Effector memory CD8-positive, alpha-beta T cell (primary cell): ENCODE data around the gene CEP85.

Experiments used
- ATAC-seq: fragments of 150-1000 bp; cut with Tn5 transposase; replicated peaks from 2 replicates; pipeline ENCODE4 v1.10.0; 2021; ENCODE audit warnings: mild to moderate bottlenecking, moderate library complexity
- DNase-seq, 3 experiments: peaks; one replicate each; pipeline ENCODE4 v3.0.0; 2021
- H3K27ac Mint-ChIP-seq, 2 donors: one replicate each; pipeline ENCODE4 v1.8.0; 2022; ENCODE audit warnings: mild to moderate bottlenecking in 2 of 2, mixed read lengths in 2 of 2, moderate library complexity in 2 of 2
- H3K27me3 Mint-ChIP-seq, 2 donors: one replicate each; pipeline ENCODE4 v1.8.0; 2022; ENCODE audit warnings: mixed read lengths in 2 of 2
- H3K36me3 Mint-ChIP-seq: one replicate; pipeline ENCODE4 v1.8.0; 2022; ENCODE audit warnings: mild to moderate bottlenecking, moderate library complexity, mixed read lengths; ENCODE audit not compliant: insufficient read depth
- H3K4me1 Mint-ChIP-seq, 2 donors: one replicate each; pipeline ENCODE4 v1.8.0; 2022; ENCODE audit warnings: low read depth in 2 of 2, mixed read lengths in 2 of 2
- H3K4me3 Mint-ChIP-seq, 2 donors: one replicate each; pipeline ENCODE4 v1.8.0; 2022; ENCODE audit warnings: mild to moderate bottlenecking in 2 of 2, mixed read lengths in 2 of 2, moderate library complexity in 2 of 2
- H3K9me3 Mint-ChIP-seq, 2 donors: one replicate each; pipeline ENCODE4 v1.8.0; 2022; ENCODE audit warnings: mixed read lengths in 2 of 2
- total RNA-seq, 9 experiments: gene quantifications; one replicate each; lab custom pipeline; 2026; lab: John Stamatoyannopoulos, UW

CEP85 gene, protein sequence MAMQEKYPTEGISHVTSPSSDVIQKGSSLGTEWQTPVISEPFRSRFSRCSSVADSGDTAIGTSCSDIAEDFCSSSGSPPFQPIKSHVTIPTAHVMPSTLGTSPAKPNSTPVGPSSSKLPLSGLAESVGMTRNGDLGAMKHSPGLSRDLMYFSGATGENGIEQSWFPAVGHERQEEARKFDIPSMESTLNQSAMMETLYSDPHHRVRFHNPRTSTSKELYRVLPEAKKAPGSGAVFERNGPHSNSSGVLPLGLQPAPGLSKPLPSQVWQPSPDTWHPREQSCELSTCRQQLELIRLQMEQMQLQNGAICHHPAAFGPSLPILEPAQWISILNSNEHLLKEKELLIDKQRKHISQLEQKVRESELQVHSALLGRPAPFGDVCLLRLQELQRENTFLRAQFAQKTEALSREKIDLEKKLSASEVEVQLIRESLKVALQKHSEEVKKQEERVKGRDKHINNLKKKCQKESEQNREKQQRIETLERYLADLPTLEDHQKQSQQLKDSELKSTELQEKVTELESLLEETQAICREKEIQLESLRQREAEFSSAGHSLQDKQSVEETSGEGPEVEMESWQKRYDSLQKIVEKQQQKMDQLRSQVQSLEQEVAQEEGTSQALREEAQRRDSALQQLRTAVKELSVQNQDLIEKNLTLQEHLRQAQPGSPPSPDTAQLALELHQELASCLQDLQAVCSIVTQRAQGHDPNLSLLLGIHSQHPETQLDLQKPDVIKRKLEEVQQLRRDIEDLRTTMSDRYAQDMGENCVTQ
- 26.4 to 65.1 (median 56.6) reads per million in 9 experiments for total RNA-seq

- Mint-ChIP-seq H3K4me1 (peaks cover 17 to 32% of the 10 kb centered on the region in 2 donors), H3K36me3 (peaks cover 7% of the 10 kb centered on the region), H3K27me3 (no peaks in the 10 kb centered on the region), H3K4me3 (peak within 1 kb of the TSS; percentile 95 to 96), H3K27ac (peak within 1 kb of the TSS; percentile 96 to 97), H3K9me3 (no peaks in the 10 kb centered on the region)
- DNase-seq (peak; percentile 98), ATAC-seq (peak; percentile 92)
Observed at GRCh38 chr1:26233903-26234643, at the start of gene CEP85. TSS of gene CEP85 (plus strand) at chr1:26234200. CDS start at chr1:26239784, 5,584 bp downstream.

DNA sequence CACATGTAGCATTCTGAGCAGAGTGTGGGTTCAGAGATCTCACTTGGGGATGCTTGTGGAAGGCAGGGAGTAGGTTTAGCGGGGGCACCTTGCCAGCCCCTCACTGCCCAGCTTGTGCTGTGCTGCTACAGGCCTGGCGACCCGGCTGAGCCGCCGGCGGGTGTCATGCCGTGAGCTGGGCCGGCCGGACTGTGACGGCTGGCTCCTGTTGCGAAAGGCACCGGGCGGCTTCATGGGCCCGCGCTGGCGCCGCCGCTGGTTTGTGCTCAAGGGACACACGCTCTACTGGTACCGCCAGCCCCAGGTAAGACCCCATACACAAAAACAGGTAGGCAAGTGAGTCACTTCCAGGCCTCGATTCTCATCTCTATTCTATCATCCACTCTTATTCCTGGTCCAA lies 49.1 kb upstream of the CEP85 start:
- Mint-ChIP-seq H3K27me3 (no peaks in the 10 kb centered on the region), H3K9me3 (no peaks in the 10 kb centered on the region), H3K27ac (no peak overlapping the region), H3K36me3 (no peaks in the 10 kb centered on the region), H3K4me1 (no peaks in the 10 kb centered on the region), H3K4me3 (no peak overlapping the region)
- no peak for ATAC-seq
- no peak for DNase-seq

GRCh38 chr1:26187882-26188281 lies 46.1 kb upstream of the CEP85 start:
- Mint-ChIP-seq H3K4me1 (peaks cover 4 to 7% of the 10 kb centered on the region in 2 donors), H3K27me3 (peaks cover 0 to 7% of the 10 kb centered on the region in 2 donors), H3K36me3 (no peaks in the 10 kb centered on the region), H3K9me3 (no peaks in the 10 kb centered on the region), H3K4me3 (no peak overlapping the region), H3K27ac (no peak overlapping the region)
- ATAC-seq: no peak
- no peak for DNase-seq

GRCh38 chr1:26188477-26188876 lies 45.5 kb upstream of the CEP85 start:
- Mint-ChIP-seq H3K4me3 (no peak overlapping the region), H3K4me1 (peaks cover 4 to 7% of the 10 kb centered on the region in 2 donors), H3K27me3 (peaks cover 0 to 7% of the 10 kb centered on the region in 2 donors), H3K36me3 (no peaks in the 10 kb centered on the region), H3K27ac (no peak overlapping the region), H3K9me3 (no peaks in the 10 kb centered on the region)
- ATAC-seq: no peak
- no peak for DNase-seq

DNA sequence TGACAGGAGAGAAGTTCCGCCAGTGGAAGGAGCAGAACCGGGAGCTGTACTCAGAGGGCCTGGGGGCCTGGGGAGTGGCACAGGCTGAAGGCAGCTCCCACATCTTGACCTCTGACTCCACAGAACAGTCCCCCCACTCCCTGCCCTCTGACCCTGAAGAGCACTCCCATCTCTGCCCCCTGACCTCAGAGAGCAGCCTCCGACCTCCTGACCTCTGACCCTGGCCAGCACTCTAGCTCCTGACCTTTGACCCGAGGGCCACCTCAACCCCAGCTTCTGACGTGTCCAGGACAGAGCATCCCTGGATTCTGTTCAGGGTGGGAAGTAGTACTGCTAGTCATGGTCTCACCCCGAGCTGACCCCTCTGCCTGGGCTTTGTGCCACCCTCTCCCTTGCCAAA lies 44.7 kb upstream of the CEP85 start:
- H3K36me3 Mint-ChIP-seq: no peaks in the 10 kb centered on the region
- no peaks in the 10 kb centered on the region for H3K9me3 Mint-ChIP-seq
- H3K4me1 Mint-ChIP-seq: peaks cover 4 to 7% of the 10 kb centered on the region in 2 donors
- DNase-seq: no peak
- H3K27me3 Mint-ChIP-seq: peaks cover 0 to 7% of the 10 kb centered on the region in 2 donors
- peak overlapping the region in 1 of 2 donors; percentile 9 for H3K27ac Mint-ChIP-seq
- ATAC-seq: no peak
- no peak overlapping the region for H3K4me3 Mint-ChIP-seq

DNA sequence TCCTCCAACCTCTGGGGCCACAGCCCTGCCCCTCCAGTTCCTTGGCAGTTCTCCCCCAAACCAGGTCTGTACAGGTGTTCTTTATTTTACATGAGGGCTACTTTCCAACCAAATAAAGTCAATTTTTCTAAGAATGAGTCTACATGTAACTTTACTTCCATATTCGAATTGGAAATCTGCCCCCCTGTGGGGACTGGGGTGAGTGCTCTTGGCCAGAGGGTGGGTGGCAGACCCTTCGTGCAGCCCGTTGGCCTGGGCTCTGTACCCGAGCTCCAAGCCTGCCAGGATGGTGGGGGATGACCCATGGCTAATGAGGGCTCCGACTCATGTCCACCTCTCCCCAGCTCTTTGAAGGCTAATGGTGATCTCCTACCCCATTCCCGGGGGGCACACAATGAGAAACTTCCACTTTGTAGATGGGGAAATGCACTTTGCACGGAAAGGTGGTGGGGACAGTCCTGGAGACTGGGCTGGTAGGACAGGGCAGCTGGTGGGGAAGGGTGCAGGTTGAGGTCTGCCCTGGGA lies 44.2 kb upstream of the CEP85 start:
- Mint-ChIP-seq H3K27ac (peak overlapping the region in 1 of 2 donors; percentile 9), H3K27me3 (peaks cover 0 to 7% of the 10 kb centered on the region in 2 donors), H3K36me3 (no peaks in the 10 kb centered on the region), H3K4me3 (no peak overlapping the region), H3K9me3 (no peaks in the 10 kb centered on the region), H3K4me1 (peaks cover 4 to 7% of the 10 kb centered on the region in 2 donors)
- ATAC-seq (no peak), DNase-seq (no peak)

- Mint-ChIP-seq H3K4me1 (peaks cover 4 to 7% of the 10 kb centered on the region in 2 donors), H3K27ac (peak within 1 kb of the TSS in 1 of 2 donors; percentile 9), H3K4me3 (no peak within 1 kb of the TSS), H3K36me3 (no peaks in the 10 kb centered on the region), H3K9me3 (no peaks in the 10 kb centered on the region), H3K27me3 (peaks cover 0 to 7% of the 10 kb centered on the region in 2 donors)
- no peak for DNase-seq
- ATAC-seq: peak; percentile 24
Observed at GRCh38 chr1:26190373-26190987, 43.5 kb upstream of the CEP85 start, which contains the start of gene CATSPER4. TSS of gene CATSPER4 (plus strand) at chr1:26190602. CDS start at chr1:26190628, 26 bp downstream.

GRCh38 chr1:26191739-26192138 lies 42.3 kb upstream of the CEP85 start:
- H3K9me3 Mint-ChIP-seq: no peaks in the 10 kb centered on the region
- H3K4me1 Mint-ChIP-seq: peaks cover 4 to 7% of the 10 kb centered on the region in 2 donors
- no peak for DNase-seq
- no peak overlapping the region for H3K4me3 Mint-ChIP-seq
- H3K27me3 Mint-ChIP-seq: peaks cover 0 to 7% of the 10 kb centered on the region in 2 donors
- no peak overlapping the region for H3K27ac Mint-ChIP-seq
- no peak for ATAC-seq
- H3K36me3 Mint-ChIP-seq: no peaks in the 10 kb centered on the region

GRCh38 chr1:26195805-26196204 lies 38.2 kb upstream of the CEP85 start:
- Mint-ChIP-seq H3K27me3 (peaks cover 7 to 16% of the 10 kb centered on the region in 2 donors), H3K4me1 (peaks cover 11% of the 10 kb centered on the region in 2 donors), H3K27ac (no peak overlapping the region), H3K4me3 (no peak overlapping the region), H3K9me3 (no peaks in the 10 kb centered on the region), H3K36me3 (no peaks in the 10 kb centered on the region)
- no peak for DNase-seq
- ATAC-seq: no peak

DNA sequence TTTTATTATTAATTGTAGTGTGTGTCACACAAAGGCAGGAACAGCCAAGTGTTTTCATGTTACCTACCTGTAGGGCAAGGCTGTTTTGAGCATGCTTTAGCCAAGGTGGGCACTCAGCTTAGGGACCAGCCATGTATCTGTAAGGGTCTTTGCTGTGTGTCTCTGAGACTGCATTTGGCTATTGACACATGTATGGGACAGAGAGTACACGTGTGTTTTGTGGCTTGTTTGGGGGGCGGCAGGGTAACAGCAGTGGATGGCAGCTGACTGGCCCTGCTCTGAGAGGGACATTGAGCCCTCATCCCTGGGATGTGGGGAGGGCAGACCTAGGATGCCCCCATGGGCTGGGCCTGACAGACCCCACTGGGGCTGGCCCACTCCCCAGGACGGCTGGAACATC lies 36.7 kb upstream of the CEP85 start:
- H3K27ac Mint-ChIP-seq: no peak overlapping the region
- ATAC-seq (no peak), DNase-seq (no peak)
- peaks cover 0 to 16% of the 10 kb centered on the region in 2 donors for H3K27me3 Mint-ChIP-seq
- no peak overlapping the region for H3K4me3 Mint-ChIP-seq
- H3K9me3 Mint-ChIP-seq: no peaks in the 10 kb centered on the region
- peaks cover 4 to 19% of the 10 kb centered on the region in 2 donors for H3K4me1 Mint-ChIP-seq
- no peaks in the 10 kb centered on the region for H3K36me3 Mint-ChIP-seq

GRCh38 chr1:26197813-26198212 lies 36.2 kb upstream of the CEP85 start:
- DNase-seq (no peak), ATAC-seq (no peak)
- no peaks in the 10 kb centered on the region for H3K9me3 Mint-ChIP-seq
- peaks cover 4 to 22% of the 10 kb centered on the region in 2 donors for H3K4me1 Mint-ChIP-seq
- H3K27ac Mint-ChIP-seq: no peak overlapping the region
- no peak overlapping the region for H3K4me3 Mint-ChIP-seq
- peaks cover 0 to 16% of the 10 kb centered on the region in 2 donors for H3K27me3 Mint-ChIP-seq
- H3K36me3 Mint-ChIP-seq: no peaks in the 10 kb centered on the region

DNA sequence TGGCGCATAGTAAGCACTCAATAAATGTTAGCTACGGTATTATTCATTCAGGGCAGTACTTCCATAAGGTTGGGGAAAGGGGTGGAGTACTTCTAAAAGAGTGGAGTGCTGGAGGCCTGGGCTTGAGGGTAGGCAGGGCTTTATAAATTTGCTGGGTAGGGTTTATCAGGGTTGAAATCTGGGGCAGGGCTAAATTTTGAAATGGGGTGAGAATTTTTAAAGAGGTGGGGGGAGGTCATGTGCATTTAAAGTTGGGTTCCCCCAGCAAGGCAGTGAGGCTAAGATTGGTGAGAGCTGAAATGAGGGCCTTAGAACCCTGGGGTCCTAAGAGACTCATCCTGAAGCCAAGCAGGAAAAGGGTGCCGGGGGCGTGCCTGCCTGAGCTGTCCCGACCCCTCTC lies 33.6 kb upstream of the CEP85 start:
- H3K4me1 Mint-ChIP-seq: peaks cover 4 to 27% of the 10 kb centered on the region in 2 donors
- peak overlapping the region in 1 of 2 donors; percentile 88 for H3K27ac Mint-ChIP-seq
- ATAC-seq: no peak
- DNase-seq: no peak
- no peaks in the 10 kb centered on the region for H3K9me3 Mint-ChIP-seq
- no peak overlapping the region for H3K4me3 Mint-ChIP-seq
- H3K27me3 Mint-ChIP-seq: peaks cover 0 to 16% of the 10 kb centered on the region in 2 donors
- H3K36me3 Mint-ChIP-seq: no peaks in the 10 kb centered on the region
